Measurements from ENCODE around the gene SLC35E1.

SLC35E1 gene

GRCh38 chr19:16596399-16596798 lies 24.2 kb upstream of the SLC35E1 start:
- DNase-seq, result no peak

GRCh38 chr19:16595097-16595496 lies 22.9 kb upstream of the SLC35E1 start:
- DNase-seq, result no peak

- DNase-seq, result no peak
Measured at GRCh38 chr19:16594681-16595091, 22.5 kb upstream of the SLC35E1 start.

GRCh38 chr19:16594131-16594586 lies 21.9 kb upstream of the SLC35E1 start:
- no peak for DNase-seq

- DNase-seq, result no peak
Measured at GRCh38 chr19:16593181-16593580, 21.0 kb upstream of the SLC35E1 start.

GRCh38 chr19:16591803-16592556 lies 19.8 kb upstream of the SLC35E1 start:
- no peak for DNase-seq

GRCh38 chr19:16590876-16591802 lies 18.9 kb upstream of the SLC35E1 start:
- DNase-seq, result no peak

- no peak for DNase-seq
Measured at GRCh38 chr19:16589917-16590316, 17.7 kb upstream of the SLC35E1 start.

- DNase-seq, result no peak
Measured at GRCh38 chr19:16588824-16589577, 16.8 kb upstream of the SLC35E1 start.

- DNase-seq, result no peak
Measured at GRCh38 chr19:16587833-16588823, 15.9 kb upstream of the SLC35E1 start.

GRCh38 chr19:16586991-16587832 lies 15.0 kb upstream of the SLC35E1 start:
- peak; percentile 21 for DNase-seq

GRCh38 chr19:16586477-16586871 lies 14.3 kb upstream of the SLC35E1 start:
- DNase-seq, result no peak

GRCh38 chr19:16585808-16586476 lies 13.7 kb upstream of the SLC35E1 start:
- no peak for DNase-seq

- DNase-seq, result no peak
Measured at GRCh38 chr19:16585094-16585801, 13.0 kb upstream of the SLC35E1 start.

- peak; percentile 75 for DNase-seq
Measured at GRCh38 chr19:16584248-16585093, 12.3 kb upstream of the SLC35E1 start.

- DNase-seq, result no peak
Measured at GRCh38 chr19:16582486-16583261, 10.5 kb upstream of the SLC35E1 start.

GRCh38 chr19:16581971-16582343 lies 9.7 kb upstream of the SLC35E1 start:
- no peak for DNase-seq
